ENCODE data around the gene LMO4. TPM values are rescaled to one million over a fixed set of nuclear protein-coding genes. Genes with fewer than 3 reads are reported as not detected.

The LMO4 gene
- polyA plus RNA-seq, 1 experiment: 77.9 TPM

DNA sequence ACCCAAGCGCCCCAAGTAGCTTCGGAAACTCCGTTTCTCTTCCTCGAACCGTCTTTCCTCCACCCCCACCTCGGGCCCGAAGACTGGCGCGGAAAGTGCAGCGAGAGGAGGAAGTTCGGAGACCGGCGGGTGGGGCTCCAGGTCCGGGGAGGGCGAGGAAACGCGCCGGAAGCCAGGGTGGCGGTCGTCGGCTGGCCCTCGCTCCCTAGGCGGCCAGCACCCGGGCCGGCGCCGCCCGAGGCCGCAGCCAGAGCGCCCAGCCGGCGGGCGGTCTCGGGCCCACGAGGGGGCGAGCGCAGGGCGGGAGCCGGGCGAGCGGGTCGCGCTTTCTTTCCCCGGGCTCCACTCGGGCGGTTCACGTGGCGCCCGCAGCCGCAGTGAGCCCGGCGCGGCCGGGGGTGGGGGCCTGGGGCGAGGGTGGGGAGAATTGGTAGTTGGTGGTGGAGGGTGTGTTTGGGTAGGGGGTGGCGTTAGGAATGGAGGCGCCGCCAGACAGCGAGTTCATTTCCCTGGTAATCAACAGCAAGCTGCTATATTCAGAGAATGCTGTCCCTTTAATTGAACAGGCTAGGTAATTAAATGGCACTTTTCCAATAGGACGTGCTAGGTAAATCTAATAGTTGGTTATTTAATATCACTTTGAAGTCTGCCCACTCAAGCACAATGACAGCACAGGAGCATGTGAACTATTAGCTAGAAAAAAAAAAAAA is 6.7 kb downstream of the LMO4 start:
- Histone ChIP-seq H3K27me3 (ENCODE audit: control insufficient read depth, insufficient read depth, low read length) (no peaks in the 10 kb centered on the region), H3K4me3 (ENCODE audit: low read depth, low read length) (peak overlapping the region; percentile 56), H3K36me3 (ENCODE audit: control insufficient read depth, insufficient read depth, low read length) (peaks cover 6% of the 10 kb centered on the region; the same call in 1 of the 2 replicates)
- no peak for DNase-seq (ENCODE audit: low read depth)
- TF ChIP-seq, protein P1, sequence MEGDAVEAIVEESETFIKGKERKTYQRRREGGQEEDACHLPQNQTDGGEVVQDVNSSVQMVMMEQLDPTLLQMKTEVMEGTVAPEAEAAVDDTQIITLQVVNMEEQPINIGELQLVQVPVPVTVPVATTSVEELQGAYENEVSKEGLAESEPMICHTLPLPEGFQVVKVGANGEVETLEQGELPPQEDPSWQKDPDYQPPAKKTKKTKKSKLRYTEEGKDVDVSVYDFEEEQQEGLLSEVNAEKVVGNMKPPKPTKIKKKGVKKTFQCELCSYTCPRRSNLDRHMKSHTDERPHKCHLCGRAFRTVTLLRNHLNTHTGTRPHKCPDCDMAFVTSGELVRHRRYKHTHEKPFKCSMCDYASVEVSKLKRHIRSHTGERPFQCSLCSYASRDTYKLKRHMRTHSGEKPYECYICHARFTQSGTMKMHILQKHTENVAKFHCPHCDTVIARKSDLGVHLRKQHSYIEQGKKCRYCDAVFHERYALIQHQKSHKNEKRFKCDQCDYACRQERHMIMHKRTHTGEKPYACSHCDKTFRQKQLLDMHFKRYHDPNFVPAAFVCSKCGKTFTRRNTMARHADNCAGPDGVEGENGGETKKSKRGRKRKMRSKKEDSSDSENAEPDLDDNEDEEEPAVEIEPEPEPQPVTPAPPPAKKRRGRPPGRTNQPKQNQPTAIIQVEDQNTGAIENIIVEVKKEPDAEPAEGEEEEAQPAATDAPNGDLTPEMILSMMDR (IDR thresholded peaks at IDR 0.05; ENCODE audit: insufficient read depth, low read depth, low read length): no peak
- CTCF ChIA-PET: interaction anchor here (0.6 to 1.5 kb wide), 6 partner anchors 10 to 618 kb away, joined by 3 to 7 read pairs (median 4); no protein-coding TSS in a partner anchor
- POLR2A ChIA-PET: interaction anchor here (0.6 to 0.7 kb wide), 2 partner anchors 117 to 654 kb away, joined by 3 to 5 read pairs; no protein-coding TSS in a partner anchor

DNA sequence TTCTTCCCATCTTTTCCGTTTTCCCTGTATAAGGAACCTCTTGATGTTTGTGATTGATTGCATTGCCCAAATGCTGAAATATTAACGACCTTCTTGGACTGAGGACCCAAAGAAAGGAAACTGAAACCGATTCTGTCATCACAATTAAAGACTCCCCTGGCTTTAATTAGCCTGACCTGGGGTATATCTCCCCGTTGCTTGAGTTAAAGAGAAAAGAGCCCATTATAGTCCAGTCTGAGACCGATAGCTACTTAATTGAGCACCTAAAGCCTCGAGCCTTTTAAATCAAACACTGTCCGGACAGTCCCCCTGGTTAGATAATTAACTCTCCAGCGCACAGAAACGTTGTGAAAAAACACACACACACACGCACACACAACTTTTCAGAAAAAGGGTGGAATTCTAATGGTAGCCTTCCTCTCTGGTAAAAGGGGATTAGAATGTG is 8.0 kb downstream of the LMO4 start:
- DNase-seq (ENCODE audit: low read depth): no peak
- Histone ChIP-seq H3K4me3 (ENCODE audit: low read depth, low read length) (no peak overlapping the region), H3K36me3 (ENCODE audit: control insufficient read depth, insufficient read depth, low read length) (peaks cover 6% of the 10 kb centered on the region; the same call in 1 of the 2 replicates), H3K27me3 (ENCODE audit: control insufficient read depth, insufficient read depth, low read length) (no peaks in the 10 kb centered on the region)
- ChIA-PET CTCF (interaction anchor here (1.0 to 1.6 kb wide), 3 partner anchors 10 to 208 kb away, joined by 3 read pairs; no protein-coding TSS in a partner anchor), POLR2A (no interaction called here)
- TF ChIP-seq, protein P1 (IDR thresholded peaks at IDR 0.05; ENCODE audit: insufficient read depth, low read depth, low read length): no peak

DNA sequence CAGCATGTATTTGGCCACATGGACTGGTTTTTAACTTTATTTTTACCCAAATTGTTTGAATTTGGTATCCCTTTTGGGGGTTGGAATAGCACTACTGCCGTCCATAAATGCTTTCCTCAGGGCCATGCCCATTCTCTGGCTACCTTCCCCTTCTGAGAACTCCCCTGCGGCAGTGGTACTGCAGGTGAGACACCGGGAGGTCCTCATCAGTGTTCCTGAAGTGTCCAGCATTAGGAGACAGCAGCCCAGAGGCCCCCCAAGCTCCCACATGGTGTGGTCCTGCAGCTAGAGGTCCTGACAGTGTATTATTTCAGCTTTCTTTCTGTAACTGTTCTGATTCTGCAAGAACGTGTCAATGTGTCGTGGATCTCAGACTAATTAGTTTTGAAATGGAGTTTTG is 8.9 kb downstream of the LMO4 start:
- H3K4me3 ChIP-seq (ENCODE audit: low read depth, low read length): no peak overlapping the region
- ChIA-PET POLR2A (no interaction called here), CTCF (interaction anchor here (1.6 kb wide), 1 partner anchor 11 kb away, joined by 3 read pairs; no protein-coding TSS in a partner anchor)
- TF ChIP-seq, protein P1 (IDR thresholded peaks at IDR 0.05; ENCODE audit: insufficient read depth, low read depth, low read length): no peak
- H3K36me3 ChIP-seq (ENCODE audit: control insufficient read depth, insufficient read depth, low read length): peaks cover 9% of the 10 kb centered on the region; the same call in 1 of the 2 replicates
- DNase-seq (ENCODE audit: low read depth): no peak
- H3K27me3 ChIP-seq (ENCODE audit: control insufficient read depth, insufficient read depth, low read length): no peaks in the 10 kb centered on the region

DNA sequence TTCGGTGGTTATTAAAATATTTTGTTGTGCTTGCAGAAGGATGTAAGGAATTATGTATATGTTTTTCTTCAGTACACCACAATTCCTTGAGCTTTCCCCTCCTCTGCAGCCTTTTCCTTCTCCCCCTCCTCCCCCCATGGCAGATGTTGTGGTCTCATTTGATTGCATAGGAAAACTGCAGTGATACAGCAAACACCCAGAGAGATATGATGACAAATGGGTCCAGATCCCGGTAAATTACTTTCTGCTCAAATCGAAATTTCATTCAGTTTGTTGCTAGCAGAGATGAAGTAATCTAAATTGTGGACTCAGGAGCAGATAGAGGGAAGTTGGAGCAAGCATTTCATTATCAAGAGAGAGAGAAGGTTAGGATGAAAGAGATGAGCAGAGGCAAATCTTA is 9.9 kb downstream of the LMO4 start:
- TF ChIP-seq, protein P1 (IDR thresholded peaks at IDR 0.05; ENCODE audit: insufficient read depth, low read depth, low read length): no peak
- Histone ChIP-seq H3K4me3 (ENCODE audit: low read depth, low read length) (no peak overlapping the region), H3K36me3 (ENCODE audit: control insufficient read depth, insufficient read depth, low read length) (peaks cover 10% of the 10 kb centered on the region; the same call in 1 of the 2 replicates), H3K27me3 (ENCODE audit: control insufficient read depth, insufficient read depth, low read length) (no peaks in the 10 kb centered on the region)
- no peak for DNase-seq (ENCODE audit: low read depth)
- POLR2A ChIA-PET: no interaction called here
- CTCF ChIA-PET: no interaction called here

DNA sequence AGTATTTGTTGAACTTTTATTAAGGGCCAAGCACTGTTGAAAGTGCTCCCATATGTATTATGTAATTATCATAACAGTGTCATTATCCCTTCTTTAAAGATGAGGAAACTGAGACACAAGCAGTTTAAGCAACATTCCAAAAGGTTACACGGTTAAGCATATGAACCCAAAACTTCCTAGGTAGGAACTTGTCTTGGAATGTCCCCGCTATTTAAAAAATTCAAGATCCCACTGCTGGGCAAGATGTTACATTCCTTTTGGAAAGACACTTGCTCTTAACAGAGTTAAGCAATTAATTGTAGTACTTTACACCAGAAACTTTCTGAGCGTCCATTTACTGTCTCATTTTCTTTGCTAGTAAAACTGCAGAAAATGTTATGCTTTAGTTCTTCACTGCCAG is 15.6 kb downstream of the LMO4 start:
- POLR2A ChIA-PET: interaction anchor here (0.5 kb wide), 1 partner anchor 16 kb away, joined by 7 read pairs; no protein-coding TSS in a partner anchor
- no peak overlapping the region for H3K4me3 ChIP-seq (ENCODE audit: low read depth, low read length)
- TF ChIP-seq, protein P1 (IDR thresholded peaks at IDR 0.05; ENCODE audit: insufficient read depth, low read depth, low read length): no peak
- no peak for DNase-seq (ENCODE audit: low read depth)
- no peaks in the 10 kb centered on the region for H3K27me3 ChIP-seq (ENCODE audit: control insufficient read depth, insufficient read depth, low read length)
- CTCF ChIA-PET: no interaction called here
- H3K36me3 ChIP-seq (ENCODE audit: control insufficient read depth, insufficient read depth, low read length): peaks cover 8% of the 10 kb centered on the region; the same call in 1 of the 2 replicates

Data from BJ (cell line).